GM21576 (cell line): Measurements from ENCODE around the gene EIF1B.

ENCODE experiments used
- ATAC-seq: cut with Tn5 transposase; IDR thresholded peaks from one replicate; pipeline ENCODE4 v1.9.1; 2021; ENCODE audit warnings: mild to moderate bottlenecking, moderate library complexity; ENCODE audit not compliant: unreplicated experiment

EIF1B gene

DNA sequence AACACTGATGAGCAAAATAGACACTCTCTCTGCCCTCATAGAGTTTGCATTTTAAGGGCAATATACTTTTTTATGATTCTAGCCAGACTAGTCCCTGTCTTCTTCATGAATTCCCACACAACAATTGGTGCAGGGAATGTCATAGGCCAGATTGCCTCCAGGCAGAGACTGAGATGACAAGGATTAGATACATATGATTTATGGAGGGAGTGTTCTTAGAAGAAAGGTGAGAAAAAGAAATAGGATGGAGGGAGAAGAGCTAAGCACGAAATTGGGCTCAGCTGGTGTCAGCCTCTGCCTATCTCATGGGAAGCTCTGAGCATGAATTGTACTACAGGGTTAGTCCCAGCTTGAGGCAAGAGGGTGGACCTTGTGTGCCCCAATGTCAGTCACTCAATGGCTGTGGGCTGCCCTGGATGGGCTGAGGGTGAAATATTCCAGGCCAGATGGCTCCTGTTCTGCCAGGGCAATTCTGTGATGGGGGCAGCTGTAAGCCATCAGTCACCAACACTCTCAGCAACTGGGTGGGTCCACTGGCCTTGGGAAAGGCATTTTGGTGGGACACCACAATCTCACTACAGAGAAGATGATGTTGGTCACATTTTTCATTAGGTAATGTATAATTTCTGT, 31.1 kb downstream of the EIF1B start:
- ATAC-seq = no peak

DNA sequence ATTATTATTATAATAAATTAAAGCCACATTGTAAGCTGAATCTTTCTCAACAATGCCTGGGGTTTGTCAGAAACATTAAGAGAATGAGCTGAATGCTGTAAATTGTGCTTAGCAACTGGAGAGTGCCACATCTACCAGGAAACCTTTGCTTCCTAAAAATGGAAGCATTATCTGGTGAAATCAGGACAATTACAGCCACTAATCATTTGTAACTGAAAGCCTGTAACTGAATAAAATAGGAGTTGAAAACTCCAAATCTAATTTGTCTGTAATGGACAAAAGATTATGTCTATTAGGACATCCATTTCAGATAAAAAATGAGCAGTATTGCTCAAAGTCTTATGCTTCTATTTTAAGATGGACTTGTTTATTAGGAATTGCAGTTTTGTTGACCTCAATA, 32.2 kb downstream of the EIF1B start:
- no peak for ATAC-seq

DNA sequence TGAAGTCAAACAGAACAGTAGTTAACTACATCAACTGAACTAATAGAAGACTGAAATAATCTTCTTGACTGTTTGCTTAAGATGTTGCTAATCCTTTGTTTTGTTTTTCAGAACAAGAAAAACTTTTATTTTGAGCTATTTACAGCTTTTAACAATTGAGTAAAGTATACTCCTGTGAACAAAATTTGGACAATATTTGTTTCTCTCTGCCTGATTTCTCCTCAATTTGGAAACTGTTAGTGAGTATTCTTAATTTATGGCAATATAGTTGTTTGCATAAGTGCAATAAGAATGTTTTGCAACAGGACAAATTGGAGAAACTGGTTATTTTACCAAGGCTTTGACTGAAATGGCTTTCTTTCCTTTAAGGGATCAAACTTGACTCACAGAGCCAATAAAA, 41.0 kb downstream of the EIF1B start:
- no peak for ATAC-seq

DNA sequence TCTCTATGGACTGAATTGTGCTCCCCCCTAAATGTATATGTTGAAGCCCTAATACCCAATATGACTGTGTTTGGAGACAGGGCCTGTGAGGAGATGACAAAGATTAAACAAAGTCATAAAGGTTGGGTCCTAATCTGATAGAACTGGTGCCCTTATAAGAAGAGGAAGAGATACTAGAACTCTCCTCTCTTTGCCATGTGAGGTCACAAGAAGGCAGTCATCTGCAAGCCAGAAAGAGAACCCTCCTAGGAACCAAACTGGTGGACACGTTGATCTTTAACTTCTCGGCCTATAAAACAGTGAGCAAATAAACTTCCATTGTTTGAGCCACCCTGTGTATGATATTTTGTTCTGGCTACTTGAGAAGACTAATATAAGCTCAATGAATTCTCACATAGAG, 45.9 kb downstream of the EIF1B start:
- no peak for ATAC-seq

DNA sequence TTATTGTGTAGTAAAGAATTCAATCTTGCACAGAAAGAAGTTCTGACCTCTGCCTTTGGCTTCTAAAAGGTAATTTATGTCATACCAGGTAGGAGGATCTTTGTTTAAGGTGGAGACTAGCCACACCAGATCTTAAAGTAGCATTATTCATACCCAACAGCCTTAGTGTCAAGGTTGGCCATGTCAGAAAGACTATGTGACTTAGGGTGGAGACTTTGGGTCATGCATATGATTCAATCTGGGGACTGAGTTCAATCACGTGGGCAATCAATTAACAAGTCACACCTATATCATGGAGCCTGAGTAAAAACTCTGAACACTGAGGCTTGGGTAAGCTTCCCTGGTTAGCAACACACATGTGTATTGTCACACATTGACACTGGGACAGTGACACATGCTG, 48.9 kb downstream of the EIF1B start:
- no peak for ATAC-seq
